Measurements from ENCODE around the gene CAB39L. TPM values are rescaled to one million over a fixed set of nuclear protein-coding genes. Genes with fewer than 3 reads are reported as not detected.

CAB39L gene
- total and polyA plus RNA-seq, 2 donors (not counting 3 experiments of a cell fraction or from before 2014, with no cell fraction given): 3.1 to 7.2 TPM

- BruUV-seq (replicated peaks): no TSS peak
- intact Hi-C loops (cut with micrococcal nuclease): no loop called here
These were observed 146.5 kb downstream of the CAB39L start for GRCh38 chr13:49297338-49297737.

More at GRCh38 chr13:49297338-49297737, 146.5 kb downstream of the CAB39L start:
- H3K4me2 ChIP-seq (ENCODE audit: insufficient read depth, low read length): no peak overlapping the region
- no peak overlapping the region for H3K27ac ChIP-seq (ENCODE audit: insufficient read depth, low read depth, low read length)
- no peaks in the 10 kb centered on the region for H3K9me3 ChIP-seq (replicated peaks; ENCODE audit: control insufficient read depth, insufficient read depth, low read length)
- TF ChIP-seq MYC (IDR thresholded peaks at IDR 0.05; ENCODE audit: low read depth, low read length) (no peak), FOS (IDR thresholded peaks at IDR 0.05; ENCODE audit: borderline replicate concordance, insufficient read depth, low read length) (no peak), EZH2 (IDR thresholded peaks at IDR 0.05; ENCODE audit: borderline replicate concordance, low read depth, low read length, severe bottlenecking) (no peak), GATA2 (IDR thresholded peaks at IDR 0.05; ENCODE audit: insufficient read depth, insufficient read length, low read depth, low read length) (no peak), CTCF (IDR thresholded peaks at IDR 0.05; ENCODE audit: extremely low read depth in 1 of 2, insufficient read depth in 1 of 2, low read depth in 1 of 2, low read length in 2 of 2) (no peak), JUN (IDR thresholded peaks at IDR 0.05; ENCODE audit: borderline replicate concordance, insufficient read depth, insufficient read length, low read depth) (no peak), MAX (IDR thresholded peaks at IDR 0.05; ENCODE audit: insufficient read depth, insufficient read length) (no peak), POLR2AphosphoS5 (IDR thresholded peaks at IDR 0.05; ENCODE audit: insufficient read depth, low read depth, low read length) (no peak), POLR2A (IDR thresholded peaks at IDR 0.05; ENCODE audit: low read depth, low read length) (no peak)
- H3K4me3 ChIP-seq (replicated peaks in 1 of 3; ENCODE audit: insufficient read depth in 1 of 3, low read depth in 1 of 3, low read length in 3 of 3): no peak overlapping the region
- no peaks in the 10 kb centered on the region for H3K79me2 ChIP-seq (ENCODE audit: control insufficient read depth, insufficient read depth, low read length)
- DNase-seq (ENCODE audit: low read depth, low spot score): no peak
- H3K36me3 ChIP-seq (ENCODE audit: control insufficient read depth in 2 of 2, extremely low read depth in 1 of 2, insufficient read depth in 2 of 2, low read length in 2 of 2): no peaks in the 10 kb centered on the region
- FAIRE-seq: no peak
- H3K9ac ChIP-seq (replicated peaks; ENCODE audit: extremely low read depth, insufficient read depth, low read length): no peak overlapping the region
- POLR2A ChIA-PET: no interaction called here
- H3K9me1 ChIP-seq (replicated peaks; ENCODE audit: control insufficient read depth, extremely low read depth, insufficient read depth, low read length): no peaks in the 10 kb centered on the region
- no peak overlapping the region for H2AFZ ChIP-seq (ENCODE audit: low read depth, low read length)
- H3K4me1 ChIP-seq (ENCODE audit: control insufficient read depth, extremely low read depth, insufficient read depth, low read length): peaks cover 4% of the 10 kb centered on the region
- dilution Hi-C loops (cut with MboI; ENCODE audit: extremely low pct_ligation_motif_present, low sequenced_read_pairs): no loop called here
- H3K27me3 ChIP-seq (ENCODE audit: control insufficient read depth in 2 of 2, insufficient read depth in 2 of 2, low read length in 2 of 2): no peaks in the 10 kb centered on the region
- H4K20me1 ChIP-seq (replicated peaks; ENCODE audit: control insufficient read depth, extremely low read depth, insufficient read depth, low read length): no peaks in the 10 kb centered on the region
- CTCF ChIA-PET: interaction anchor here (1.6 to 3.3 kb wide), 3 partner anchors 17 to 309 kb away, joined by 4 to 15 read pairs (median 7); no protein-coding TSS in a partner anchor

Measured in endothelial cell of umbilical vein (primary cell).